WI38 (cell line): ENCODE measurements around the gene GALNTL6.

ENCODE experiments used
- H3K4me3 ChIP-seq: 2 replicates; pipeline ENCODE4 v1.5.1; 2011; ENCODE audit warnings: low read depth, mild to moderate bottlenecking, control low read depth, low read length
- CTCF ChIP-seq: IDR thresholded peaks from 2 replicates; pipeline ENCODE4 v1.5.1; 2012; ENCODE audit warnings: low read depth, mild to moderate bottlenecking, control low read depth, low read length

GALNTL6 gene

DNA sequence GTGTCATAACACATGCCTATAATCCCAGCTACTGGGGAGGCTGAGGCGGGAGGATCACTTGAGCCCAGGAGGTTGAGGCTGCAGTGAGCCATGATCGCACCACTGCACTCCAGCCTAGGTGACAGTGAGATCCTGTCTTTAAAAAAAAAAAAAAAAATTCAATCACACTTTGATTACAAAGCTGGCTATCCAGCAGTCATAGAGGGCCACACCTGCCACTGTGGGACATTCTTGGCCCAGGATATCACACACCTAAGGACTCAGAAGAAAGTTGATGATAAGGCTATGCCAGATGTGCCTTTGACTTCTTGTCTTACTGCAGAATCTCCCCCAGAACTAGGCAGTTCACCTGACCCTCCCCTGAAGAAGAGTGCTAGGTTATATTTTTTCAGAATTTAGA lies 1232.9 kb downstream of the GALNTL6 start:
- H3K4me3 ChIP-seq, result no peak overlapping the region
- no peak for TF ChIP-seq CTCF

DNA sequence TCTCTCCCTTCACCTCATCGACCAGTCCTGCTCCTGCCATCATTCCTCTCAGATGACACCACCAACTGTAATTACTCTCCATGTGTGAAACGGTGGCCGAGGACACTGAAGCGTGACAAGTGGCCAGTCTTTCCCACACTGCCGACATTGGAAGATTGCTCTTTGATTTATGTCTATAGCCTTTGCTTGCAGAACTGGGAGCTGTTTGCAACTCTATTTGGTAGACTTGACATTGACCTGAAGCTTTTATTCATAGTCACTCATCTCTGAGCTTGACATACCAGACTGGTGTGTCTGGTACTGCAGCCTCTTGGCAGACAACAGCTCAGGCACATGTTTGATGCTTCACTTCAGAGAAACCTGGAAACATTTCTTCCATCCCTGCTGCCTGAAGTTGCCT lies 1233.6 kb downstream of the GALNTL6 start:
- no peak for TF ChIP-seq CTCF
- no peak overlapping the region for H3K4me3 ChIP-seq

GRCh38 chr4:173051232-173051631 lies 1238.0 kb downstream of the GALNTL6 start:
- TF ChIP-seq CTCF, result no peak
- no peak overlapping the region for H3K4me3 ChIP-seq

DNA sequence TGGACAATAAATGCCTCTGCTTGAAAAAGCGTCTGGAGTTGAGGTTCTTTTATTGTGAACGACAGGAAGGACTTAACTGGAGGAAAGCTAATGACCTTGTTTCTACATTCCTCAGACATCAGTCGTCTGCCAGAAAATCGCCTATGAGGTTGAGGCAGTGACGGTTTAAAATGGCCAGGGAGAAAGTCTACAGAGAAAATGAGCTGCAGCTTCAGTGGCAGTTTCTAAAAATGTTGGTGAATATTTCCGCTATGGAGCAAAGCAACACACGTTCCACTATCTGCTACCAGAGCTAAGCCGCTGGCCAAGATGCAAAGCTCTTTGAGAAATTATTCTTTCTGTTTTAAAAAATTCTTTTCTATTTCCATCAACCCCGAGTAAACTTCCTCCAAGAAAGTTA lies 1238.5 kb downstream of the GALNTL6 start:
- H3K4me3 ChIP-seq, result peak overlapping the region; percentile 15; the same call in 1 of the 2 replicates
- TF ChIP-seq CTCF, result no peak

GRCh38 chr4:173052439-173052838 lies 1239.2 kb downstream of the GALNTL6 start:
- TF ChIP-seq CTCF, result no peak

GRCh38 chr4:173056271-173056670 lies 1243.1 kb downstream of the GALNTL6 start:
- no peak for TF ChIP-seq CTCF
- no peak overlapping the region for H3K4me3 ChIP-seq

More at GRCh38 chr4:173052439-173052838, 1239.2 kb downstream of the GALNTL6 start:
- H3K4me3 ChIP-seq, result no peak overlapping the region

DNA sequence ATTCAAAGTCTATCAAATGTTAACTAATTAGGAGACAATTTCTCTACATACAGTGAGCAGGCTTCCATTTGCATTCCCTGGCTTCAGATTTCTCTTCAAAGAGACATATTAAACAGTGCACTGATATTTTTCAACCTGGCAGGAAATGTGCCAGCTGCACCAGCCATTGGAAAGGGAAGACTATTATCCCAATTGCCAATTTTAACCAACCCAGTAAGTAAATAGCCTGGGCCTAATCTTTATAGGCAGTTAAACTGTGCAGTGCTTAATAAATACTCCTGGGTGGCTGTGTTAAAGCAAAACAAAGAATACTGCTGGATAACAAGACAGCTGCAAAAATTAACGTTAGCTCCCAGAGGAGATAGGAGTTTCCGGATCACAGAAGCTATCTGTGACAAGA lies 1243.5 kb downstream of the GALNTL6 start:
- H3K4me3 ChIP-seq, result no peak overlapping the region
- no peak for TF ChIP-seq CTCF
